Hepatic stellate cell (primary cell): ENCODE data around the gene DAP.

Source experiments
- DNase-seq: peaks from one replicate; pipeline ENCODE4 v3.0.0; 2011; ENCODE audit warnings: low spot score

DAP gene

GRCh38 chr5:10760096-10760920, 726 bp downstream of the DAP start:
- DNase-seq: peak; percentile 62

GRCh38 chr5:10759111-10759510, 1.9 kb downstream of the DAP start:
- no peak for DNase-seq

GRCh38 chr5:10757922-10758555, 3.0 kb downstream of the DAP start:
- DNase-seq: no peak

GRCh38 chr5:10757043-10757442, 4.0 kb downstream of the DAP start:
- no peak for DNase-seq

GRCh38 chr5:10756549-10756948, 4.5 kb downstream of the DAP start:
- DNase-seq: peak; percentile 21

GRCh38 chr5:10753178-10753577, 7.9 kb downstream of the DAP start:
- no peak for DNase-seq

GRCh38 chr5:10752451-10752850, 8.6 kb downstream of the DAP start:
- no peak for DNase-seq

- no peak for DNase-seq
These were observed 10.1 kb downstream of the DAP start for GRCh38 chr5:10750909-10751308.

GRCh38 chr5:10747678-10748622, 13.1 kb downstream of the DAP start:
- no peak for DNase-seq

GRCh38 chr5:10746711-10747110, 14.3 kb downstream of the DAP start:
- DNase-seq: no peak

- DNase-seq: no peak
These were observed 15.9 kb downstream of the DAP start for GRCh38 chr5:10745133-10745532.

GRCh38 chr5:10744681-10745080, 16.4 kb downstream of the DAP start:
- DNase-seq: no peak

- no peak for DNase-seq
These were observed 17.1 kb downstream of the DAP start for GRCh38 chr5:10743951-10744350.

GRCh38 chr5:10743526-10743925, 17.5 kb downstream of the DAP start:
- no peak for DNase-seq

- no peak for DNase-seq
These were observed 19.4 kb downstream of the DAP start for GRCh38 chr5:10741661-10742060.

GRCh38 chr5:10740384-10740783, 20.6 kb downstream of the DAP start:
- DNase-seq: no peak

- no peak for DNase-seq
These were observed 23.2 kb downstream of the DAP start for GRCh38 chr5:10737880-10738279.

GRCh38 chr5:10736808-10737207, 24.2 kb downstream of the DAP start:
- DNase-seq: no peak

GRCh38 chr5:10736354-10736753, 24.7 kb downstream of the DAP start:
- DNase-seq: no peak

- DNase-seq: no peak
These were observed 25.3 kb downstream of the DAP start for GRCh38 chr5:10735569-10736276.

- DNase-seq: no peak
These were observed 26.1 kb downstream of the DAP start for GRCh38 chr5:10734832-10735523.
